ENCODE measurements around the gene HTR7. TPM values are rescaled to one million over a fixed set of nuclear protein-coding genes. Genes with fewer than 3 reads are reported as not detected.

HTR7 gene
- total RNA-seq, 2 experiments from 2014 or later = 0.08 TPM

DNA sequence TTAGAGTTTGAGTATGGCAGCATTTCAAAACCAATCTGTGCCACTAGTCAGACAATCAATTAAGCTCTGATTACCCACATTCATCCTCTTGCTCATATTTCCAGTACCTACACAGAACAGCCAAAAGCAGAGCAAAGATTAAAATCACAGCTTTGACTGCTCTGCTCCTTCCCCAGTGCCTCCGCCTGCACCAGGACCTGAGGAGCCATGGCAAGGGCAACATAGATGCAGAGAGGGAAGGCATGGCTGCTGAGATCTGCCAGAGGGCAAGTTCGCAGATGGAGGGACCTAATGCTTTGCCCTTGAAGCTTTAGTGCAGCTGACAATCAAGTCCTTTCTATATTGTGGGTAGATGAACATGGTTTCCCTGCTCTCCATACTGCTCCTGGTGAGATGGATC, 148.1 kb downstream of the HTR7 start:
- ChIA-PET POLR2A (no interaction called here), CTCF (no interaction called here)
- no peak for TF ChIP-seq CTCF (IDR thresholded peaks at IDR 0.05)
- no peaks in the 10 kb centered on the region for H3K4me1 ChIP-seq (ENCODE audit: insufficient read depth, low read length)
- Mint-ChIP-seq H3K4me1 (ENCODE audit: low read depth) (no peaks in the 10 kb centered on the region), H3K27ac (no peak overlapping the region), H3K9me3 (no peaks in the 10 kb centered on the region), H3K27me3 (peaks cover 17% of the 10 kb centered on the region), H3K36me3 (ENCODE audit: low read depth) (no peaks in the 10 kb centered on the region), H3K4me3 (no peak overlapping the region)
- H3K4me3 ChIP-seq (ENCODE audit: low read length) = no peak overlapping the region
- DNase-seq = no peak
- no peaks in the 10 kb centered on the region for H3K9me3 ChIP-seq (ENCODE audit: control insufficient read depth in 1 of 2, insufficient read depth in 1 of 2, low read length in 2 of 2)
- H3K36me3 ChIP-seq (ENCODE audit: insufficient read depth, low read length) = no peaks in the 10 kb centered on the region
- intact Hi-C loops (cut with DNase I, micrococcal nuclease) = no loop called here
- no peak for ATAC-seq (ENCODE audit: poor library complexity)
- H3K27ac ChIP-seq (ENCODE audit: low read depth in 1 of 2, low read length in 2 of 2) = no peak overlapping the region
- peaks cover 0 to 1% of the 10 kb centered on the region in 2 experiments for H3K27me3 ChIP-seq (ENCODE audit: control insufficient read depth in 1 of 2, insufficient read depth in 2 of 2, low read length in 2 of 2)

- no peak for TF ChIP-seq CTCF (IDR thresholded peaks at IDR 0.05)
- H3K36me3 Mint-ChIP-seq (ENCODE audit: low read depth) = no peaks in the 10 kb centered on the region
- H3K4me1 ChIP-seq (ENCODE audit: insufficient read depth, low read length) = no peaks in the 10 kb centered on the region
- intact Hi-C loops (cut with DNase I, micrococcal nuclease) = no loop called here
- no peaks in the 10 kb centered on the region for H3K9me3 ChIP-seq (ENCODE audit: control insufficient read depth in 1 of 2, insufficient read depth in 1 of 2, low read length in 2 of 2)
- DNase-seq (no peak), ATAC-seq (ENCODE audit: poor library complexity) (no peak)
- peaks cover 26% of the 10 kb centered on the region for H3K27me3 Mint-ChIP-seq
- H3K4me3 Mint-ChIP-seq = no peak overlapping the region
- H3K36me3 ChIP-seq (ENCODE audit: insufficient read depth, low read length) = no peaks in the 10 kb centered on the region
- no peaks in the 10 kb centered on the region for H3K9me3 Mint-ChIP-seq
- peaks cover 0 to 5% of the 10 kb centered on the region in 2 experiments for H3K27me3 ChIP-seq (ENCODE audit: control insufficient read depth in 1 of 2, insufficient read depth in 2 of 2, low read length in 2 of 2)
- no peak overlapping the region for H3K27ac ChIP-seq (ENCODE audit: low read depth in 1 of 2, low read length in 2 of 2)
- no peaks in the 10 kb centered on the region for H3K4me1 Mint-ChIP-seq (ENCODE audit: low read depth)
- no peak overlapping the region for H3K4me3 ChIP-seq (ENCODE audit: low read length)
- no peak overlapping the region for H3K27ac Mint-ChIP-seq
- POLR2A ChIA-PET = no interaction called here
- CTCF ChIA-PET = no interaction called here
These were observed 150.2 kb downstream of the HTR7 start for GRCh38 chr10:90707657-90708056.

- H3K27ac ChIP-seq (ENCODE audit: low read depth in 1 of 2, low read length in 2 of 2) = no peak overlapping the region
- Mint-ChIP-seq H3K36me3 (ENCODE audit: low read depth) (no peaks in the 10 kb centered on the region), H3K27me3 (peaks cover 30% of the 10 kb centered on the region), H3K9me3 (no peaks in the 10 kb centered on the region), H3K4me1 (ENCODE audit: low read depth) (no peaks in the 10 kb centered on the region), H3K27ac (no peak overlapping the region), H3K4me3 (no peak overlapping the region)
- H3K9me3 ChIP-seq (ENCODE audit: control insufficient read depth in 1 of 2, insufficient read depth in 1 of 2, low read length in 2 of 2) = peaks cover 0 to 4% of the 10 kb centered on the region in 2 experiments
- H3K4me1 ChIP-seq (ENCODE audit: insufficient read depth, low read length) = no peaks in the 10 kb centered on the region
- DNase-seq = no peak
- no peak overlapping the region for H3K4me3 ChIP-seq (ENCODE audit: low read length)
- ChIA-PET CTCF (no interaction called here), POLR2A (no interaction called here)
- peaks cover 2 to 5% of the 10 kb centered on the region in 2 experiments for H3K27me3 ChIP-seq (ENCODE audit: control insufficient read depth in 1 of 2, insufficient read depth in 2 of 2, low read length in 2 of 2)
- TF ChIP-seq CTCF (IDR thresholded peaks at IDR 0.05) = no peak
- intact Hi-C loops (cut with DNase I, micrococcal nuclease) = no loop called here
- no peak for ATAC-seq (ENCODE audit: poor library complexity)
- no peaks in the 10 kb centered on the region for H3K36me3 ChIP-seq (ENCODE audit: insufficient read depth, low read length)
These were observed 156.4 kb downstream of the HTR7 start for GRCh38 chr10:90701428-90701827.

All from CD4-positive, alpha-beta T cell (primary cell).